ENCODE results near the gene ZNF223.

Gene ZNF223

DNA sequence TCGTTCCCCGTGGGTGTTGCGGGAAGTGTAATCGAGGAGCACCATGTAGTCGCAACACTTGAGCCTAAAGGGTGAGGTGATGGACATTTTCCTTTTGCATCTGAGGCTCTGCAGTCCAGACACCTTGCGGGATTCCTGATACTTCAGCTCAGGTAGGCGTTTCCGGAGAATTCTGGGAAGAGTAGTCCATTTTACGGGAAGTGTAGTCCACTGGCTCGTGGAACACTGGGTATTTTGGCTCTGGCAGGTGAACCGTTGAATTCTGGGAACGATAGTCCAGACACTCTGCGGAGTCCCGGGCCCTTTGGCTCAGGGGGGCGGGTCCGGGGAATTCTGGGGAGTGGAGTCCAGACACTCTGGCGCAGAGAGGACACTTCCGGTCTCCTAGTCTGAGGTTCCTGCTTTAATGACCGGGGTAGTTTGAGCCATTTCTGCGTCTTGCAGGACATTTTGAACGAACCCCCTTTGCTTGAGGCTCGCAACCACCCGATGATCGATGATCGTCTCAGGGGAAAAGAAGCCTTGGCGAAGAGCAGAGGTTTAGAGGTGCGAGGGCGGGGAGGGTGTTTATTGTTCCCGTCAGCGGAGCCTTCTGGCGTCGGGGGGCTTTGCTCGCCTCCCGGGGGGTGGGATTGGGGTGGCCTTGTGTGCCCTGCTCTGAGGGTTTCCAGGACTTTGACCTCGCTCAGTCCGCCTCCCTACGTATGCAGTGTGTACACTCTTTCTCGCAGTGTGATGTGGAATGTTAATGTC, at the start of gene ZNF223:
ZNF223 (plus strand) TSS at position 387 of the 753 bp plus-strand sequence. CDS start 3,141 bp downstream, outside the sequence.
- DNase-seq: peak; percentile 86

DNA sequence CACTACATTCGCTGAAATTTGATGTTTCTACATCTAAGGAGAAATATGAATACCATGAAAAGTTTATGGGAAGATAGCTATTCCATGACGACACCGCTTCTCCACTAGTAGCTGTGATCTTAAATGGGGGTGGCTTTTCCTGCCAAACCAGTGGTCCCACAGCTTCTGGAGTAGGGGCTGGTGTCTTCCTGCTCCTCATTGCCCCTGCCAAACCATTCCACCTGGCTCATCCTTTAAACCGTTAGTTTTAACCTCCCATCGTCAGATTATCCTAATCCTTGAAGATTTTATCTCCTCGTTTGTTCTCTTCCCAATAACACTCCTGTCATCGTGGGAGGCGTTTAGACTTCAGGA, 49.6 kb upstream of the ZNF223 start:
- DNase-seq: no peak

DNA sequence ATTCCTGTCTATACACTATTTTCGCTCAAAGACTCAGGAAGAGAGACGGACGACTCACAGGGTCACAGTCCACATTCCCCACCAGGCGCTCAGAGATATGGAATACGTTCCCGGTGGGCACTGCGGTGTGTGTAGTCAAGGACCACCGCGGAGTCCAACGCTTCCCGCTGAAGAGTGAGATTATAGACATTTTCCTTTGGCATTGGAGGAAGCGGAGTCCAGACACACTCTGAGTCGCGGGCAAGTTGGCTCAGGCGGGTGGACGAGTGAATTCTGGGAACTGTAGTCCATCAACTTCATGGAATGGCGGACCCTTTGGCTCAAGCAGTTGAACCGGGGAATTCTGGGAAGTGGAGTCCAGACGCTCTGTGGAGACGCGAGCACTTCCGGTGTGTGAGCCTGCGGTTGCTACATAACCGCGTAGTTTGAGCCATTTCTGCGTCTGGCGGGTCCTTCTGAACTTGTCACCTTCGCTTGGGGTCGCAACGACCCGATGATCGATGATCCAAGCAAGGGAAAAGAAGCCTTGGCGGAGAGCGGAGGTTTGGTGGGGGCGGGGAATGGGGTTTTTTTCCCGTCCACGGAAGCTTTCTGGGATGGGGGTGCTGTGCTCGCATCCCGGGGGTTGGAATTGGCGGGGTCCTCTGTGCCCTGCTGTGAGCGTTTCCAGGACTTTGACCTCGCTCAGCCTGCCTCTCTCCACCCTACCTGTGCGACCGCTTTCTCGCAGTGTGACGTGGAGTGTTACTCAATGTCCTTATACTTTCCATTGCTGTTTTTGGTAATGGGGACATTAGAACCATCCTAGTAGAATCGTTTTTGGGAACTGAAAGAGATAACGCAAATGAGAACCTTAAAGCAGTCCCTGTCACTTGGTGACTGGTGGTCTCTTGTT, 49.0 kb upstream of the ZNF223 start, which contains the start of gene ZNF230:
ZNF230 (plus strand) TSS at position 392 of the 895 bp plus-strand sequence. CDS start 4,122 bp downstream, outside the sequence.
- peak; percentile 73 for DNase-seq

DNA sequence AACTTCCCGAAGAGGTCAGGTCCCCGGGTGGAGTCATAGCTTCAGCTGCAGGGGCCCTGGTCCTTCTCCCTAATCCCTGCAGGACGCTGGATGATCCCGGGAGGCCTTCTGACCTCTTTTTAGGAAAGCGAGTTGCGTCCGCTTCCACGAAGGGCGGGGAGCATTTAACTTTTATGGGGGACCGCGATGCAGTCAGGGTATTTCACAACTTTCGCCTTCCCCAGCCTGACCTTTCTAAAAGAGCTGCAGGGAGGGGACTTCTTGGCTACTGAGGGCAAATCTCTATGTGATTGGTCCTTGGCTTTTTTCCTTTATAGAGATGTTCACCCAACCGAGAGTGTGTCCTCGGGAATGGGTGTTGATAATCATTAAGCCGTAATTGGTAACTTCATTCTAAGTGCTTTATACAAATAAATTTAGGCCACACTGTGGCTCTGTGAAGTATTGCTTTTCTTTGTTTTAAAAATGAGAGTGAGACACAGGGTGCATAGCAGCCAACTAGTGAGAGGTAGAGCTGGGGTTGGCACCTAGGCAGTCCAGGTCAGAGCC, 48.3 kb upstream of the ZNF223 start:
- DNase-seq: no peak

DNA sequence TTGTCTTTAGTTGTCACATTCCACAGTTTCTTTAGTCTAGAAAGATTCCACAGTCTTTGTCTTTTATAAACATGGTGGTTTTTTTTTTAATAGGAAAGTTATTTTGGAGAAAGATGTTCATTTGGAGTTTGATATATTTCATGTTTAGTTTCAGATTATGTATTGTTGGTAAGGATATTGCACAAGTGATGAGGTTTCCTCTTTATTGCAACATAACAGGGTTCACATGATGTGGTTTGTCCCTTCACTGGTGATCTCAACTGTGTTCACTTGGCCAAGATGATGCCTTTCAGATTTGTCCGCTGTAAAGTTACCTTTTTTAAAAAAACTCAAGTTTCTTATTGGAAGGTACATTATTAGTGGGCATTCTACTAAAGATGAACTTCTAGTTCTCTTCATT, 45.9 kb upstream of the ZNF223 start:
- no peak for DNase-seq

DNA sequence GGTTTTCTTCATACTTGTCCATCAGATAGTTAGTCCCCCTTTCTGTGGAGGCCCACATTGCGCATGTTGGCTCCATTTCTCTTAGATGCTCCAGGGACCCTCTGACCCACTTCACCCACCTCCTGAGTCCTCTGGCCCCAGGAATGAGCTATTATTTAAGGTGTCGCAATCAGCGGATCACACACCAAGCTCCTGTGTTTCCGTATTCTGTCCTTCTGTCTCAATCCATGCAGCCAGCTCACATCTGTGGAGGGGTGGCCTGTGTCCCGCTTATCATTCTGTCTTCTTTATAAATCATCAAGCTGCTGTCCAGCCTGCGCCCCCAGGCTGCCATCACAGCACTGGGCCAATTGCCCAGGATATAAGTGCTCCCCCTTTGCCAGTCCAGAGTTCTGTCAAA, 44.4 kb upstream of the ZNF223 start:
- DNase-seq: no peak

DNA sequence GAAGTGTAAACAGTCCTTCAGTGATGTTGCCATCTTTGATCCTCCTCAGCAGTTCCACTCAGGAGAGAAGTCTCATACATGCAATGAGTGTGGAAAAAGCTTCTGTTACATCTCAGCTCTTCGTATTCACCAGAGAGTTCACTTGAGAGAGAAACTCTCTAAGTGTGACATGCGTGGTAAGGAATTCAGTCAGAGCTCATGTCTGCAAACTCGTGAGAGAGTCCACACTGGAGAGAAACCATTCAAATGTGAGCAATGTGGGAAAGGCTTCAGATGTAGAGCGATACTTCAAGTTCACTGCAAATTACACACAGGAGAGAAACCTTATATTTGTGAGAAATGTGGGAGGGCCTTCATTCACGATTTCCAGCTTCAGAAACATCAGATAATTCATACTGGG, 41.4 kb upstream of the ZNF223 start:
- no peak for DNase-seq

DNA sequence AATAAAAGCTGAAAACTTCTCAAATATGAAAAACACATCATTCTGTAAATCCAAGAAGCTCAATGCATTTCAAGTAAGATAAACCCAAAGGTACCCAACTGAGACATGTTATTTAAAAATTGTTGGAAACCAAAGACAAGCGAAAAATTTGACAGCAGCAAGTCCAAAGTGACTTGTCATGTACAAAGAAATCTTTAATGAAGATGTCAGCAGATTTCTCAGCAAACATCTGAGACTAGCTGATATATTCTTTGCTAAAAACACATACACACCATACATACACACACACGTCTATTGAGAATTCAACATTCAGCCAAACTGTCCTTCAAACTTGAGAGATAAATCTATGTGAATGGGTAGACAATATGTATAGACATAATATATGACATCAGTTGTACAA, 32.3 kb upstream of the ZNF223 start:
- DNase-seq: no peak

DNA sequence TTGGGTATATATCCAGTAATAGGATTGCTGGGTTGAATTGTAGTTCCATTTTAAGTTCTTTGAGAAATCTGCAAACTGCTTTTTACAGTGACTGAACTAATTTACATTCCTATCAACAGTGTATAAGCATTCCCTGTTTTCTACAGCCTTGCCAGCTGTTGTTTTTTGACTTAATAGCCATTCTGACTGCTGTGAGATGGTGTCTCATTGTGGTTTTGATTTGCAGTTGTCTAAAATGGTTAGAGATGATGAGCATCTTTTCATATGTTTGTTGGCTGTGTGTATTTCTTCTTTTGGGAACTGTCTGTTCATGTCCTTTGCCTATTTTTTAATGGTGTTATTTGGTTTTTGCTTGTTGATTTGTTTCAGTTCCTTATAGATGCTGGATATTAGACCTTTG, 30.6 kb upstream of the ZNF223 start:
- DNase-seq: no peak

DNA sequence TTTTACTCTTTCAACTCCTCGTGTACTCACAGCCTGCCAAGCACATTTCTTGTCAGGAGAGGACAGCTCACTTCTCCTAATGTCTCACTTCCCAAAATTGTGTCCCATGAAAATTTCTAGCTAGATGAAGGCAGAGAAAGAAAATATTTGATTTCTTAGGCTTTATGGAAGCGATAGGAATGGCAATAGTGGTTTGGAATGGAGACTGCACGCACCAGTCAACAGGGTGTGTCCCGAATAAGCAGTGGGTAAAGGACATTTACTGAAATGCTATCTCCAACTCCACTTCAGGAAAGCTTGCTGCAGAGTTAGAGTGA, 27.0 kb upstream of the ZNF223 start:
- DNase-seq: no peak

DNA sequence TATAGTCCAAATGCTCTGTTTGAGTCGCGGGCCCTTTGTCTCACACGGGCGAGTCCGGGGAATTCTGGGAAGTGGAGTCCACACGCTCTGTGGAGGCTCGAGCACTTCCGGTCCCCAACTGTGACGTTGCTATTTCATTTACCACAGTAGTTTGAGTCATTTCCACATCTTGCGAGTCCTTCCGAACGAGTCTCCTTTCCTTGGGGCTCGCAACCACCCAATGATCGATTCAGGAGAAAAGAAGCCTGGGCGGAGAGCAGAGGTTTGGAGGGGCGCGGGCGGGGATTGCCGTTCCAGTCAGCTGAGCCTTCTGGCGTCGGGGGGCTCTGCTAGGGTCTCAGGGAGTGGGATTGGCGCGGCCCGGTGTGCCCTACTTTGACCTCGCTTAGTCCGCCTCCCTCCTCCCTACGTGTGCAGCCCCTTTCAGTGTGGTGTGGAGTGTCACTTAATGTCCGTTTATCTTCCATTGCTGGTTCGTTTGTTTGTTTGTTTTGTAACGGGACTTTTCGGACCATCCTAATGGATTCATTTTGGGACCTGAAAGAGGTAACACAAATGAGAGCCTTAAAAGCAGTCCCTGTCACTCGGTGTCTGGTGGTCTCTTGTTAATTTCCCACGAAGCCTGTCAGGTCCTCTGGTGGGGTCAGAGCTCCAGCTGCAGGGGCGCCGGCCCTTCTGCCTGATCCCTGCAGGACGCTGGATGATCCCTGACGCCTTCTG, 26.5 kb upstream of the ZNF223 start, which contains the start of gene ZNF222:
ZNF222 (plus strand) TSS at position 163 of the 720 bp plus-strand sequence; CDS start at position 221, 58 bp downstream.
- DNase-seq: peak; percentile 19

DNA sequence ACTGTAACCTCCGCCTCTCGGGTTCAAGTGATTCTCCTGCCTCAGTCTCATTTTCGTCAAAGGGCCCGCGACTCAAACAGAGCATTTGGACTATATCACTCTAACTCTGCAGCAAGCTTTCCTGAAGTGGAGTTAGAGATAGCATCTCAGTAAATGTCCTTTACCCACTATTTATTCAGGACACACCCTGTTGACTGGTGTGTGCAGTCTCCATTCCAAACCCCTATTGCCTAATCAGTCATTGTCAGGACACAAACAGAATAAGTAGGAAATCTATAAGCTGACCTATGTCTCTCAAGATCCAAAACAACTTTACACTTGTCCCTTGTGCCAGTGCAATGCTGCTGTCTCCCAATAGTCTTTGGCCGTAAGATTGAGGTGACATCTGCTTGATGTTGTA, 25.2 kb upstream of the ZNF223 start:
- DNase-seq: no peak

DNA sequence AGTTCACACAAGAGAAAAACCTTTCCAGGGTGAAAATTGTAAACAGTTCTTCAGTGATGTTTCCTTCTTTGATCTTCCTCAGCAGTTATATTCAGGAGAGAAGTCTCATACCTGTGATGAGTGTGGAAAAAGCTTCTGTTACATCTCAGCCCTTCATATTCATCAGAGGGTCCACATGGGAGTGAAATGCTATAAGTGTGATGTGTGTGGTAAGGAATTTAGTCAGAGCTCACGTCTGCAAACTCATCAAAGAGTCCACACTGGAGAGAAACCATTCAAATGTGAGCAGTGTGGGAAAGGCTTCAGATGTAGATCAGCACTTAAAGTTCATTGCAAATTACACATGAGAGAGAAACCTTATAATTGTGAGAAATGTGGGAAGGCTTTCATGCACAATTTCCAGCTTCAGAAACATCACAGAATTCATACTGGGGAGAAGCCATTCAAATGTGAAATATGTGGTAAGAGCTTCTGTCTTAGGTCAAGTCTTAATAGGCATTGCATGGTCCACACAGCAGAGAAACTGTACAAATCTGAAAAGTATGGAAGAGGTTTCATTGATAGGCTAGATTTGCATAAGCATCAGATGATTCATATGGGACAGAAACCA, 19.7 kb upstream of the ZNF223 start:
- DNase-seq: no peak

DNA sequence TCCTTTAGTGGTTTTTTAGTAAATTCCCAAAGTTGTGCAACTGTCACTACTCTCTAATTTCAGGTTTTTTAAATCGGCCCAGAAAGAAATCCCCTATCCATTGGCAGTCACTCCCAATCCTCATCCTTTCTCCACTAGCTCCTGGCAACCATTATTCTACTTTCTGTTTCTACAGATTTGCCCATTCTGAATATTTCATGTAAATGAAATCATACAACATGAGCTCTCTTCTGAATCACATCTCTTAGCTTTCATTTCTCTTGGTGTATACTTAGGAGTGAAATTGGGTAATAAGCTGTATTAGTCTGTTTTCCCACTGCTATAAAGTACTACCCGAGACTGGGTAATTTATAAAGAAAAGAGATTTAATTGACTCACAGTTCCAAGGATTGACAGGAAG, 9.7 kb upstream of the ZNF223 start:
- no peak for DNase-seq

DNA sequence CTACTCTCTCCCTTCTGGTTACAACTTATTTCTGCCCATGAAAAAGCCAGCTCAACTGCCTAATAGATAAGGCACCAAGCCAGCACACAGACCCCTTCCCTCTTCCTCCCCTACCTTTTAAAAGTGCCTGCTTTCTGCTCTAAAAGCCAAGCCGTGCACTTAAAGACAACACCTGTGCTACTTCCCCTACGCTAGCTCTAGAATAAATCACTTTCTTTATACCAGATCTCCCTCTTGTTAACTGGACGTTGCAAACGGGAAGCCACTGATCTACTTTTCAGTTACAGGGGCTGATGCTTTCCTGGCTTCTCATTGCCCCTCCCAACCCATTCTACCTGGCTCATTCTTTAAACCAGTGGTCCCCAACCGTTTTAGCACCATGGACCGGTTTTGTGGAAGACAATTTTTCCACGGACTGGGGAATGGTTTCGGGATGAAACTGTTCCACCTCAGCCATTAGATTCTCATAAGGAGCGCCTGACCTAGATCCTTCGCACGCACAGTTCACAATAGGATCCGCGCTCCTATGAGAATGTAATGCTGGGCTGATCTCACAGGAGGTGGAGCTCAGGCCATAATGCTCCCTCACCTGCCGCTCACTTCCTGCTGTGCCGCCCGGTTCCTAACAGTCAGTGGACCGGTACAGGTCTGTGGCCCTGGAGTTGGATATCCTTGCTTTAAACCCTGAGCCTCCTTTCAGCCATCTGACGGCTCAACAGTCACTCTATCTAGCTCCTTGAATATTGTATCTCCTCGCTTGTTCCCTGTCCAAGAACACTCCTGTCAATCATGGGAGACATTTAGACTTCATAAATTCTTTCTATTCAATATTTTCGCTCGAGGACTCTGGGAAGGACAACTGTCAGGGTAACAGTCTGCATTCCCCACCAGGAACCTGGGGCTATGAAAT, 841 bp upstream of the ZNF223 start:
- DNase-seq: peak; percentile 5

DNA sequence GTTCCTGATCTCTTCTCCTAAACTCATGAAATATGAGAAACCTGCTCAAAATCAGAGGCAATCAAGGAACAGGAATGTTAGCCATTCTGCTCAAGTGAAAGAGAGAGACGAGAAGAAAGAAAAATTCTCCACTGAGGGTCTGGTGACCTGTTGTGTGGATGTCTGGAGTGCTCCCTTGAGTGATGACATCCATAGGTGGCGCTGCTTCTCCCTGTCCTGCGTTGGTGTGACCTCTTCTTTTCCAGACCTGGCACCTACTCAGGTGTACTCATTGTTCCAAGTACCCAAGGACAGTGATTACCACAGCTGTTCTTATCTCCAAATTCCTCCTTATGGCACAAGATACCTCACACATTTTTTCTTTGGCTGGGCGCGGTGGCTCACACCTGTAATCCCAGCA, 4.0 kb downstream of the ZNF223 start:
- no peak for DNase-seq

DNA sequence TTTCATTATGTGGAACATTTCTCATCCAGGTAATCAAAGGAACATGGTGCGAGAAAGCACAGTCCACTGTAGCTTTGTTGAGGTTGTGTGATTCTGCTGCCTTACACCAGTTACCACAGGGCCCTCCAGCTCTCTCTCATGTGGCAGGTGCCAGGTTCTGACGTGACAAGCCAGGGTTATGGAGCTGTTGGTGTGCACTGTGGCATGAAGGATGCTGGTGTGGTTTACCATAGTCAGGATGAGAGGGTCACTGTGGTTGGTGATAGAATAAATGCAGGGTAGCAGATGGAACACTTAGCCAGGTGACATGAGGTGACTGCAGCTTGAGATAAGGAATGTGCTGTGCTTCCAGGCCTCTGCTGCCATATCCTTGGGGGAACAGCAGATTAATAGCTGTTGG, 7.4 kb downstream of the ZNF223 start:
- no peak for DNase-seq

DNA sequence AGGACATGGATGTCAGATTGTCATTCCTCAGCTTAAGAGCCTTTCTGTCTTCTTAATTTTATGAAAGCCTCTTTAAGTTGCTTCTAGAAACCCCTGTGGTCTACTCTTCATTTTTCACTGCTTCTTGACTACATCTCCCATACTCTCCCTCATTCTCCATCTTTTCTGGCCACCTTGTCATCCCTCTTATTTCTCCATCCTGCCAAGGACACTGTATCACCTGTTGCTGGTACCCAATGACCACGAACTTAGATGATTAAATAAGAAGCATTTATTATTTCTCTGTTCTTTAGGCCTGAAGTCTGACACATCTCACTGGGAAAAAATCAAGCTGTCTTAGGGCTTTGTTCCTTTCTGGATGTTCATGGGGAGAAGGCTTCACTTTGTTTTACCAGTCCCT, 9.2 kb downstream of the ZNF223 start:
- DNase-seq: no peak

DNA sequence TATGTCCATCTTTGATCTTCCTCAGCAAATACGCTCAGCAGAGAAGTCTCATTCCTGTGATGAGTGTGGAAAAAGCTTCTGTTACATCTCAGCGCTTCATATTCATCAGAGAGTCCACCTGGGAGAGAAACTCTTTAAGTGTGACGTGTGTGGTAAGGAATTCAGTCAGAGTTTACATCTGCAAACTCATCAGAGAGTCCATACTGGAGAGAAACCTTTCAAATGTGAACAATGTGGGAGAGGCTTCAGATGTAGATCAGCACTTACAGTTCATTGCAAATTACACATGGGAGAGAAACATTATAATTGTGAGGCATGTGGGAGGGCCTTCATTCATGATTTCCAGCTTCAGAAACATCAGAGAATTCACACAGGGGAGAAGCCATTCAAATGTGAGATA, 14.5 kb downstream of the ZNF223 start:
- no peak for DNase-seq

DNA sequence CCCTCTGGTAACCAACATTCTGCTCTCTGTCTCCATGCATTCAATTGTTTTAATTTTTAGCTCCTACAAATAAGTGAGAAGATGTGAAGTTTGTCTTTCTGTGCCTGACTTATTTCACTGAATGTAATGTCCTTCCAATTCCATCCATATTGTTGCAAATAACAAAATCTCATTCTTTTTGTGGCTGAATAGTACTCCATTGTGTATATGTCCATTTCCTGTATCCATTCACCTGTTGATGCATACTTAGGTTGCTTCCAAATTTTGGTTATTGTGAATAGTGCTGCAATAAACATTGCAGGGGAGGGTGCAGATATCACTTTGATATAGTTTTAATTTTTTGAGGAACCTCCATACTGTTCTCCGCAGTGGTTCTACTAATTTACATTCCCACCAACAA, 17.6 kb downstream of the ZNF223 start:
- DNase-seq: no peak

DNA sequence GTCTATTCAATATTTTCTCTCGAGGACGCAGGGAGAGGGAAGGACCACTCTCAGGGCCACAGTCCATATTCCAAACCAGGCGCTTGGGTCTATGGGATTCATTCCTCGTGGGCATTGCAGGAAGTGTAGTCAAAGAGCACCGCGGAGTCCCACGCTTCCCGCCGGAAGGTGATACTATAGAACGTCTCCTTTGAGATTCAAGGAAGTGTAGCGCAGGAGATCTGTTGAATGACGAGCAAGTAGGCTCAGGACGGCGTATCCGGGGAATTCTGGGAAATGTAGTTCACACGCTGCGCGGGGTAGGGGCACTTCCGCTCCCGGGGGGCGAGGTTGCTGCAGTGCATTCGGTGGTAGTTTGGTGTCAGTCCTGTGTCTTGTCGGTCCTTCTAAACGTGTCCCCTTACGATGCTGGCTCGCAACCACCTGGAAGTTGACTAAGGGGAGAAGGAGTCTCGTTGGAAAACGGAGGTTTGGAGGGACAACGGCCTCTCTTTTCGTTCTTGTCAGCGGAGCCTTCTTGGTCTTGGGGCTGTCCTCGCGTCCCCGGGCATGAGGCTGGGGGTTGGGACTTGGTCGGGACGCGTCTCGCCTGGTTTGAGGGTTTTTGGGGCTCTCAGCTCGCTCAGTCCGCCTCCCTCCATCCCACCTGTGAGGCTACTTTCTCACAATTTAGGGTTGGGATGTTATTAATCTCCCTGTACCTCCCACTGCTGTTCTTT, 20.1 kb downstream of the ZNF223 start, which contains the start of gene ZNF284:
ZNF284 (plus strand) TSS at position 336 of the 719 bp plus-strand sequence. CDS start 4,231 bp downstream, outside the sequence.
- DNase-seq: peak; percentile 55

All from NCI-H1436 treated with DMSO at 0.1 percent for 48 hours (cell line).